C4-2B (cell line): Measurements from ENCODE around the gene IVL.

ENCODE experiments used
- CTCF ChIP-seq: fragments of 450-650 bp; conservative IDR thresholded peaks from 2 replicates; pipeline ENCODE4 v1.5.1; 2017; ENCODE audit warnings: mild to moderate bottlenecking
- ZFX ChIP-seq: fragments of 450-650 bp; IDR thresholded peaks from 2 replicates; pipeline ENCODE4 v1.6.1; 2017

GRCh38 chr1:152954436-152954835, 46.1 kb downstream of the IVL start:
- no peak for TF ChIP-seq CTCF
- TF ChIP-seq ZFX, result no peak
